H9 (cell line): ENCODE data around the gene INPP5A. TPM values are rescaled to one million over a fixed set of nuclear protein-coding genes. Genes with fewer than 3 reads are reported as not detected.

ENCODE experiments used
- DNase-seq: peaks from one replicate; pipeline ENCODE4 v3.0.0-alpha.2; 2017
- H2AFZ ChIP-seq: one replicate; pipeline ENCODE4 v1.6.1; 2013; ENCODE audit warnings: mild to moderate bottlenecking, low read length, control low read depth, moderate library complexity
- H2AK5ac ChIP-seq: 2 replicates; pipeline ENCODE4 v1.6.1; 2013; ENCODE audit warnings: low read length, control low read depth, mixed read lengths; ENCODE audit not compliant: insufficient read length
- H2BK120ac ChIP-seq: one replicate; pipeline ENCODE4 v1.6.1; 2013; ENCODE audit warnings: low read depth, mild to moderate bottlenecking, low read length, control low read depth, inconsistent platforms; ENCODE audit not compliant: poor library complexity, severe bottlenecking
- H2BK12ac ChIP-seq: 2 replicates; pipeline ENCODE4 v1.6.1; 2013; ENCODE audit warnings: low read length, control low read depth, mixed read lengths, low read depth; ENCODE audit not compliant: insufficient read length
- H2BK15ac ChIP-seq: 2 replicates; pipeline ENCODE4 v1.6.1; 2013; ENCODE audit warnings: low read depth, low read length, control low read depth
- H2BK20ac ChIP-seq: one replicate; pipeline ENCODE4 v1.6.1; 2013; ENCODE audit warnings: low read depth, mild to moderate bottlenecking, low read length, control low read depth, inconsistent platforms; ENCODE audit not compliant: poor library complexity, severe bottlenecking
- H2BK5ac ChIP-seq: 2 replicates; pipeline ENCODE4 v1.6.1; 2013; ENCODE audit warnings: low read length, control low read depth, mixed read lengths; ENCODE audit not compliant: insufficient read length
- H3K14ac ChIP-seq: 2 replicates; pipeline ENCODE4 v1.6.1; 2013; ENCODE audit warnings: low read length, control low read depth; ENCODE audit not compliant: insufficient read depth
- H3K18ac ChIP-seq: 2 replicates; pipeline ENCODE4 v1.6.1; 2013; ENCODE audit warnings: low read depth, mild to moderate bottlenecking, mixed read lengths, low read length, control low read depth; ENCODE audit not compliant: insufficient read length
- H3K23ac ChIP-seq: 2 replicates; pipeline ENCODE4 v1.6.1; 2013; ENCODE audit warnings: low read length, control low read depth, mixed read lengths, low read depth; ENCODE audit not compliant: insufficient read length
- H3K23me2 ChIP-seq: 2 replicates; pipeline ENCODE4 v1.6.1; 2013; ENCODE audit warnings: low read depth, mild to moderate bottlenecking, mixed read lengths, low read length, control low read depth; ENCODE audit not compliant: insufficient read length, poor library complexity, severe bottlenecking
- H3K27ac ChIP-seq: 2 replicates; pipeline ENCODE4 v1.5.1; 2013; ENCODE audit warnings: low read length, control low read depth, mixed read lengths, low read depth; ENCODE audit not compliant: insufficient read length
- H3K27me3 ChIP-seq: 2 replicates; pipeline ENCODE4 v1.6.1; 2013; ENCODE audit warnings: low read length, control low read depth, inconsistent platforms; ENCODE audit not compliant: insufficient read depth
- H3K4ac ChIP-seq: 2 replicates; pipeline ENCODE4 v1.6.1; 2013; ENCODE audit warnings: low read depth, mild to moderate bottlenecking, control low read depth, inconsistent platforms, low read length, moderate library complexity
- H3K4me1 ChIP-seq: 2 replicates; pipeline ENCODE4 v1.6.1; 2013; ENCODE audit warnings: low read length, control low read depth, inconsistent platforms; ENCODE audit not compliant: insufficient read depth
- H3K4me2 ChIP-seq: 2 replicates; pipeline ENCODE4 v1.6.1; 2013; ENCODE audit warnings: low read length, control low read depth, mixed read lengths; ENCODE audit not compliant: insufficient read length, insufficient read depth
- H3K56ac ChIP-seq: 2 replicates; pipeline ENCODE4 v1.6.1; 2013; ENCODE audit warnings: low read depth, mild to moderate bottlenecking, mixed read lengths, low read length, control low read depth; ENCODE audit not compliant: insufficient read length
- H3K79me1 ChIP-seq: 2 replicates; pipeline ENCODE4 v1.6.1; 2013; ENCODE audit warnings: low read depth, mild to moderate bottlenecking, moderate library complexity, low read length, control low read depth, inconsistent platforms; ENCODE audit not compliant: insufficient read depth, poor library complexity, severe bottlenecking
- H3K79me2 ChIP-seq: 2 replicates; pipeline ENCODE4 v1.6.1; 2013; ENCODE audit warnings: low read length, control low read depth, inconsistent platforms; ENCODE audit not compliant: insufficient read depth
- H3K9ac ChIP-seq: 2 replicates; pipeline ENCODE4 v1.6.1; 2013; ENCODE audit warnings: low read length, control low read depth, mixed read lengths; ENCODE audit not compliant: insufficient read length; ENCODE audit errors: extremely low read depth
- H3K9me3 ChIP-seq: one replicate; pipeline ENCODE4 v1.6.1; 2013; ENCODE audit warnings: low read depth, low read length, inconsistent platforms; ENCODE audit not compliant: control insufficient read depth
- H3T11ph ChIP-seq: one replicate; pipeline ENCODE4 v1.6.1; 2013; ENCODE audit warnings: mild to moderate bottlenecking, low read length, control low read depth, inconsistent platforms
- H4K20me1 ChIP-seq: one replicate; pipeline ENCODE4 v1.6.1; 2013; ENCODE audit not compliant: control insufficient read depth, insufficient read length, insufficient read depth
- H4K5ac ChIP-seq: 2 replicates; pipeline ENCODE4 v1.6.1; 2013; ENCODE audit warnings: low read depth, mild to moderate bottlenecking, mixed read lengths, low read length, control low read depth; ENCODE audit not compliant: insufficient read length
- H4K8ac ChIP-seq: replicated peaks from 2 replicates; pipeline ENCODE4 v1.6.1; 2013; ENCODE audit warnings: low read length, control low read depth, mixed read lengths, low read depth; ENCODE audit not compliant: insufficient read length
- H4K91ac ChIP-seq: 2 replicates; pipeline ENCODE4 v1.6.1; 2013; ENCODE audit warnings: low read depth, mild to moderate bottlenecking, moderate library complexity, mixed read lengths, low read length, control low read depth; ENCODE audit not compliant: insufficient read length
- H3K27ac Mint-ChIP-seq, 3 experiments: 2 replicates in 2 of 3; 3 replicates in 1 of 3; pipeline ENCODE4 v1.8.0; 2020 to 2021; ENCODE audit warnings: mixed read lengths in 3 of 3, mild to moderate bottlenecking in 1 of 3, moderate library complexity in 1 of 3
- H3K27me3 Mint-ChIP-seq: 2 replicates; pipeline ENCODE4 v1.8.0; 2021; ENCODE audit warnings: low read depth, mild to moderate bottlenecking, moderate library complexity, mixed read lengths
- H3K36me3 Mint-ChIP-seq, 3 experiments: 2 replicates in 2 of 3; 3 replicates in 1 of 3; pipeline ENCODE4 v1.8.0; 2020 to 2021; ENCODE audit warnings: low read depth in 3 of 3, mixed read lengths in 3 of 3; ENCODE audit not compliant: insufficient read depth in 1 of 3
- H3K4me1 Mint-ChIP-seq, 2 experiments: 2 replicates each; pipeline ENCODE4 v1.8.0; 2020; ENCODE audit warnings: mixed read lengths in 2 of 2
- H3K4me3 Mint-ChIP-seq, 2 experiments: 2 replicates in 1 of 2; 3 replicates in 1 of 2; pipeline ENCODE4 v1.8.0; 2020 to 2021; ENCODE audit warnings: mild to moderate bottlenecking in 2 of 2, mixed read lengths in 2 of 2, moderate library complexity in 1 of 2
- H3K9me3 Mint-ChIP-seq, 2 experiments: 2 replicates in 1 of 2; 3 replicates in 1 of 2; pipeline ENCODE4 v1.8.0; 2020; ENCODE audit warnings: mild to moderate bottlenecking in 2 of 2, mixed read lengths in 2 of 2, moderate library complexity in 1 of 2
- WGBS: extraction: QIAGEN DNeasy Blood & Tissue Kit; methylation state at CpG from one replicate; pipeline ENCODE4 v1.1.7; 2013; ENCODE audit warnings: missing lambda C conversion rate, low lambda C conversion rate, mixed read lengths; ENCODE audit not compliant: insufficient read length; ENCODE audit errors: extremely low coverage; 5-methylcytosine and 5-hydroxymethylcytosine counted together
- total RNA-seq: library from RNA; stranded (reverse); gene quantifications from 2 replicates; pipeline ENCODE4 v1.2.1, GENCODE V29; 2021
- TF ChIP-seq, protein P1 (sequence below): fragments of 200-600 bp; sonication (generic); conservative IDR thresholded peaks from 3 replicates; pipeline ENCODE4 v1.8.0; 2021; ENCODE audit warnings: antibody characterized with exemption, mild to moderate bottlenecking

The INPP5A gene
- total RNA-seq, 1 experiment from 2014 or later: 17.7 TPM

DNA sequence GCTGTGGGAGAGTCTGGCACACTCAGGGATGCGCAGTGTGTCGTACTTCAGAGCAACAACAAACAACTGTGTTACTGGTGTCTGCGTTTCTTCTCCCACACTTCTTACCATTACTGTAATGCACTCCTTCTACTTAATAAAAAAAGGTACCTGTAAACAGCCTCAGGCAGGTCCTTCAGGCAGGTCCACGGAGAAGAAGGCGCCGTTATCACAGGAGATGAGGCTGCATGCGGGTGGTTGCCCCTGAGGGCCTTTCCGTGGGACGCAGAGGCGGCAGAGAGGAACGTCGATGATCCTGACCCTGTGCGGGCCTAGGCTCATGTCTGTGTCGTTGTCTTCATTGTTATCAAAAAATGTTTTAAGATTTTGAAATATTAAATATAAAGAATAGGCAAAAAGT lies 219.0 kb downstream of the INPP5A start:
- Histone ChIP-seq H4K8ac (no peak overlapping the region), H3K4me2 (no peak overlapping the region), H3K27me3 (no peaks in the 10 kb centered on the region), H3K9me3 (no peaks in the 10 kb centered on the region), H2BK20ac (no peak overlapping the region), H2BK5ac (no peak overlapping the region), H3K79me2 (no peaks in the 10 kb centered on the region), H2AFZ (no peak overlapping the region), H3K4ac (no peak overlapping the region), H3K23me2 (no peaks in the 10 kb centered on the region), H3K23ac (no peak overlapping the region), H3K14ac (no peak overlapping the region), H3K27ac (no peak overlapping the region), H3K9ac (no peak overlapping the region), H4K91ac (no peak overlapping the region), H3K18ac (no peak overlapping the region), H3K79me1 (no peaks in the 10 kb centered on the region), H2AK5ac (no peak overlapping the region), H3K56ac (no peak overlapping the region), H4K20me1 (no peaks in the 10 kb centered on the region), H2BK120ac (no peak overlapping the region), H2BK12ac (no peak overlapping the region), H3T11ph (no peak overlapping the region), H4K5ac (no peak overlapping the region), H2BK15ac (no peak overlapping the region), H3K4me1 (no peaks in the 10 kb centered on the region)
- no CpG with 5 or more reads among the region's 14 CpGs for WGBS
- Mint-ChIP-seq H3K4me1 (no peaks in the 10 kb centered on the region), H3K27me3 (no peaks in the 10 kb centered on the region; the same call in 1 of the 2 replicates), H3K27ac (no peak overlapping the region), H3K36me3 (peaks cover 20 to 31% (median 25%) of the 10 kb centered on the region in 3 experiments), H3K9me3 (peaks cover 6 to 19% of the 10 kb centered on the region in 2 experiments), H3K4me3 (no peak overlapping the region)
- TF ChIP-seq, protein P1, sequence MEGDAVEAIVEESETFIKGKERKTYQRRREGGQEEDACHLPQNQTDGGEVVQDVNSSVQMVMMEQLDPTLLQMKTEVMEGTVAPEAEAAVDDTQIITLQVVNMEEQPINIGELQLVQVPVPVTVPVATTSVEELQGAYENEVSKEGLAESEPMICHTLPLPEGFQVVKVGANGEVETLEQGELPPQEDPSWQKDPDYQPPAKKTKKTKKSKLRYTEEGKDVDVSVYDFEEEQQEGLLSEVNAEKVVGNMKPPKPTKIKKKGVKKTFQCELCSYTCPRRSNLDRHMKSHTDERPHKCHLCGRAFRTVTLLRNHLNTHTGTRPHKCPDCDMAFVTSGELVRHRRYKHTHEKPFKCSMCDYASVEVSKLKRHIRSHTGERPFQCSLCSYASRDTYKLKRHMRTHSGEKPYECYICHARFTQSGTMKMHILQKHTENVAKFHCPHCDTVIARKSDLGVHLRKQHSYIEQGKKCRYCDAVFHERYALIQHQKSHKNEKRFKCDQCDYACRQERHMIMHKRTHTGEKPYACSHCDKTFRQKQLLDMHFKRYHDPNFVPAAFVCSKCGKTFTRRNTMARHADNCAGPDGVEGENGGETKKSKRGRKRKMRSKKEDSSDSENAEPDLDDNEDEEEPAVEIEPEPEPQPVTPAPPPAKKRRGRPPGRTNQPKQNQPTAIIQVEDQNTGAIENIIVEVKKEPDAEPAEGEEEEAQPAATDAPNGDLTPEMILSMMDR: no peak
- DNase-seq: no peak
